Small intestine (tissue), 7 donors: ENCODE measurements around the gene BCAS1. TPM values are rescaled to one million over a fixed set of nuclear protein-coding genes. Genes with fewer than 3 reads are reported as not detected.
"Not testable (repeated sequence)": the region's sequence is repeated elsewhere in the genome, so short reads cannot be mapped to it uniquely, and the experiment has no call there.

Experiments used
- DNase-seq, 2 donors: peaks; one replicate each; pipeline versions ENCODE4 v3.0.0 to v3.0.0-alpha.2; 2013
- FAIRE-seq: peaks from 2 replicates; lab custom pipeline; 2012; peaks lifted over from hg19 to GRCh38; lab: Jason Lieb, UNC
- H3K27ac ChIP-seq, 3 donors: one replicate each; pipeline ENCODE4 v1.5.1; 2013; ENCODE audit warnings: low read length in 2 of 3, mild to moderate bottlenecking in 2 of 3, control low read depth in 1 of 3, inconsistent platforms in 1 of 3, low read depth in 1 of 3, moderate library complexity in 1 of 3
- H3K27me3 ChIP-seq, 3 donors: one replicate each; pipeline ENCODE4 v1.6.1; 2013; ENCODE audit warnings: low read length in 3 of 3, inconsistent platforms in 1 of 3; ENCODE audit not compliant: control insufficient read depth in 3 of 3, insufficient read depth in 3 of 3
- H3K36me3 ChIP-seq, 3 donors: one replicate each; pipeline ENCODE4 v1.6.1; 2013; ENCODE audit warnings: low read length in 3 of 3, inconsistent platforms in 1 of 3, low read depth in 1 of 3, mild to moderate bottlenecking in 1 of 3, moderate library complexity in 1 of 3; ENCODE audit not compliant: control insufficient read depth in 3 of 3, insufficient read depth in 2 of 3
- H3K4me1 ChIP-seq, 3 donors: one replicate each; pipeline ENCODE4 v1.6.1; 2013; ENCODE audit warnings: low read length in 2 of 3, inconsistent platforms in 1 of 3, low read depth in 1 of 3, mild to moderate bottlenecking in 1 of 3, moderate library complexity in 1 of 3; ENCODE audit not compliant: control insufficient read depth in 3 of 3, insufficient read depth in 2 of 3
- H3K4me3 ChIP-seq, 3 donors: one replicate each; pipeline ENCODE4 v1.5.1; 2013; ENCODE audit warnings: low read length in 3 of 3, control low read depth in 1 of 3, inconsistent platforms in 1 of 3, low read depth in 1 of 3, mild to moderate bottlenecking in 1 of 3, moderate library complexity in 1 of 3
- H3K9me3 ChIP-seq, 2 donors: one replicate each; pipeline ENCODE4 v1.6.1; 2013; ENCODE audit warnings: low read depth in 1 of 2, low read length in 1 of 2; ENCODE audit not compliant: control insufficient read depth in 2 of 2, insufficient read depth in 1 of 2
- WGBS, 3 donors: extraction: QIAGEN DNeasy Blood & Tissue Kit; methylation state at CpG; one replicate each; pipeline ENCODE4 v1.1.7; 2013; 5-methylcytosine and 5-hydroxymethylcytosine counted together
- polyA plus RNA-seq, 4 donors: library from polyadenylated mRNA; stranded (reverse) in 3 of 4; unstranded in 1 of 4; fragments of 200-250 nt in 3 of 4; fragments of 120-200 nt in 1 of 4; gene quantifications; one replicate each; pipeline versions ENCODE4 v1.2.1 to v1.2.3, GENCODE V29; 2013
- donor health status: healthy with polysubstance abuse.
- donor health status: control.
- donor health status: control.
- donor health status: Bipolar disorder and iron deficiency.
- donor health status: healthy.

BCAS1 gene
- polyA plus RNA-seq, 4 donors = 5.3 to 52.9 (median 30.8) TPM

- no peaks in the 10 kb centered on the region for H3K4me1 ChIP-seq
- H3K36me3 ChIP-seq = no peaks in the 10 kb centered on the region
- H3K9me3 ChIP-seq = no peaks in the 10 kb centered on the region
- no peak overlapping the region for H3K4me3 ChIP-seq
- no peaks in the 10 kb centered on the region for H3K27me3 ChIP-seq
- no peak for DNase-seq
- FAIRE-seq = no peak
- 62 to 68% (median 62%) methylated on average over 4 of the region's 4 CpGs for WGBS, 3 donors
- no peak overlapping the region for H3K27ac ChIP-seq
These were observed 56.9 kb downstream of the BCAS1 start for GRCh38 chr20:54013471-54013870.

DNA sequence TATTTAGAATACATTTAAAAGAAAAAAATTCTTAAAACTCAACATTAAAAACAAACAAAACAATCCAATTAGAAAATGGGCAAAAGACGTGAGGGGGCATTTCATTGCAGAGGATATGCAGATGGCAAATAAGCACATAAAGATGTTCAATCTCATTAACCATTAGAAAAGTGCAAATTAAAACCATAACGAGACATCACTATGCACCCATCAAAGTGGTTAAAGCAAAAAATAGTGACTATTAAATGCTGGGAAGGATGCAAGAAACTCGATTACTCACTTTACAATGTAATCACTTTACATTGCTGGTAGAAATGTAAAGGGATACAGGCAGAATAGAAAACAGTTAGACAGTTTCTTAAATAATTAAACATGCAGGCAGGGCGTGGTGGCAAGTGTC lies 59.0 kb downstream of the BCAS1 start:
- Histone ChIP-seq H3K4me3 (no peak overlapping the region), H3K27ac (no peak overlapping the region), H3K27me3 (no peaks in the 10 kb centered on the region), H3K36me3 (no peaks in the 10 kb centered on the region), H3K9me3 (no peaks in the 10 kb centered on the region), H3K4me1 (no peaks in the 10 kb centered on the region)
- 70 to 89% (median 83%) methylated on average over 4 of the region's 4 CpGs for WGBS, 3 donors
- FAIRE-seq (no peak), DNase-seq (no peak)

- WGBS, 3 donors = 82 to 89% (median 85%) methylated on average over 7 of the region's 7 CpGs
- DNase-seq, H3K27me3 ChIP-seq, H3K36me3 ChIP-seq, H3K9me3 ChIP-seq, H3K4me3 ChIP-seq, FAIRE-seq, H3K27ac ChIP-seq, H3K4me1 ChIP-seq: not testable (repeated sequence)
These were observed 64.2 kb downstream of the BCAS1 start for GRCh38 chr20:54006216-54006615.

- Histone ChIP-seq H3K4me1 (no peaks in the 10 kb centered on the region), H3K36me3 (no peaks in the 10 kb centered on the region), H3K9me3 (peaks cover 0 to 10% of the 10 kb centered on the region in 2 donors), H3K27ac (no peak overlapping the region), H3K27me3 (no peaks in the 10 kb centered on the region), H3K4me3 (no peak overlapping the region)
- DNase-seq (no peak), FAIRE-seq (no peak)
- whole genome bisulfite sequencing, 3 donors = 90 to 94% (median 93%) methylated on average over 4 of the region's 4 CpGs
These were observed 64.9 kb downstream of the BCAS1 start for GRCh38 chr20:54005524-54005923.

DNA sequence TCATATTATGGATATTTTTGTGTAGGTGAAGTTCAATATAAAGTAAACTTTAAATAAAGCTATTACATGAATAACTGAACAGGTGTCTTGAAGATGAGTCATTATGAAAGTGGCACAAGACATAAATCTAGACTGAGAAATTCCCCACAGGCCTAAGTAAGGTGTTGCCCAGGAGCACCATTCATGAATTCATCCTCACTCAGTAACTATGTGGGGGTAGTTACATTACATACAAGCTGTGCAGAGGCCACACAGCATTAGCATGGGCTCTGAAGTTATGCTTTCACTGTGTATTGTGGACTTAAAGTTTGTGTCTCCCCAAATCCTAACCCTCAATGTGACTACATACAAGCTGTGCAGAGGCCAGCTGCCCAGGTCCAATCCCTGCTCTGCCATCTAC lies 65.9 kb downstream of the BCAS1 start:
- DNase-seq (no peak), FAIRE-seq (no peak)
- H3K4me3 ChIP-seq = no peak overlapping the region

DNA sequence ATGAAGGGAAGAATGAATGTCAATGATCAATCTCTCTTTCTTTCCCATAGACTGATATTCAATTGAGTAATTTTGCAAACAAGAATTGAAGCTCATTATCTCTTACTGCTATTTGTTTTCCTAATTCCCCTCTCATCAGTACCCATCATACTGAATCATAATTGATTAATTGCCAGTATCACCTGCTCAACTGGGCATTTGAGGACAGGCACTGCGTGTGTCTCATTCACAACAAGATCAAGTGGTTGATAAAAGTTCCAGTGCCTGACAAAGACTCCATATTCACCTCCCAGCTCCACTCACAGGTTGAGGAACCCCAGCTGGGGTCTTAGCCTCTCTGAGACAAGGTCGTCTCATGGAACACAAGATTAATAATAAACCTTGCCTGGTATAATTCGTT lies 67.7 kb downstream of the BCAS1 start:
- Histone ChIP-seq H3K27ac (no peak overlapping the region), H3K27me3 (peaks cover 0 to under 1% (median 0%) of the 10 kb centered on the region in 3 donors), H3K36me3 (no peaks in the 10 kb centered on the region), H3K9me3 (peaks cover 0 to 10% of the 10 kb centered on the region in 2 donors), H3K4me1 (no peaks in the 10 kb centered on the region), H3K4me3 (no peak overlapping the region)
- 48 to 67% (median 50%) methylated on average over 3 of the region's 3 CpGs for WGBS, 3 donors
- DNase-seq = no peak
- FAIRE-seq = no peak

More for the DNA sequence above, 65.9 kb downstream of the BCAS1 start:
- no peaks in the 10 kb centered on the region for H3K36me3 ChIP-seq
- H3K9me3 ChIP-seq = peaks cover 0 to 10% of the 10 kb centered on the region in 2 donors
- H3K4me1 ChIP-seq = no peaks in the 10 kb centered on the region
- H3K27ac ChIP-seq = no peak overlapping the region
- H3K27me3 ChIP-seq = no peaks in the 10 kb centered on the region

GRCh38 chr20:54002056-54002575 lies 68.3 kb downstream of the BCAS1 start:
- DNase-seq = no peak
- no peaks in the 10 kb centered on the region for H3K4me1 ChIP-seq
- H3K27me3 ChIP-seq = peaks cover 0 to 2% (median 0%) of the 10 kb centered on the region in 3 donors
- H3K4me3 ChIP-seq = no peak overlapping the region
- no peak overlapping the region for H3K27ac ChIP-seq
- H3K36me3 ChIP-seq = no peaks in the 10 kb centered on the region
- peaks cover 0 to 10% of the 10 kb centered on the region in 2 donors for H3K9me3 ChIP-seq
- no peak for FAIRE-seq
- 73 to 81% (median 74%) methylated on average over 2 of the region's 2 CpGs for WGBS, 3 donors

- Histone ChIP-seq H3K27ac (no peak overlapping the region), H3K27me3 (peaks cover 0 to 2% (median 0%) of the 10 kb centered on the region in 3 donors), H3K36me3 (no peaks in the 10 kb centered on the region), H3K9me3 (peaks cover 0 to 10% of the 10 kb centered on the region in 2 donors), H3K4me3 (no peak overlapping the region), H3K4me1 (no peaks in the 10 kb centered on the region)
- no peak for DNase-seq
- no peak for FAIRE-seq
- 36 to 78% (median 56%) methylated on average over 2 of the region's 2 CpGs for WGBS, 3 donors
These were observed 69.5 kb downstream of the BCAS1 start for GRCh38 chr20:54000914-54001313.

- H3K27ac ChIP-seq = no peak overlapping the region
- no peaks in the 10 kb centered on the region for H3K4me1 ChIP-seq
- no peak overlapping the region for H3K4me3 ChIP-seq
- peaks cover 0 to 10% of the 10 kb centered on the region in 2 donors for H3K9me3 ChIP-seq
- no peaks in the 10 kb centered on the region for H3K36me3 ChIP-seq
- no peak for DNase-seq
- H3K27me3 ChIP-seq = peaks cover 0 to 2% (median 0%) of the 10 kb centered on the region in 3 donors
- FAIRE-seq = no peak
These were observed 70.1 kb downstream of the BCAS1 start for GRCh38 chr20:54000262-54000661.
